PC-9 (cell line): ENCODE data around the gene CPNE7. TPM values are rescaled to one million over a fixed set of nuclear protein-coding genes. Genes with fewer than 3 reads are reported as not detected.

Experiments
- Bru-seq: library from RNA; stranded (reverse); fragments of 400-500 nt; gene quantifications from one replicate; lab custom pipeline; 2021; lab: Mats Ljungman, UMichigan
- BruChase-seq, 2 experiments: library from RNA; stranded (reverse); fragments of 400-500 nt; gene quantifications; one replicate each; lab custom pipeline; 2021; lab: Mats Ljungman, UMichigan
- BruUV-seq: library from RNA; stranded (reverse); fragments of 400-500 nt; replicated peaks from 2 replicates; lab custom pipeline; 2021; lab: Mats Ljungman, UMichigan
- CTCF ChIA-PET: fragments of 300-600 bp; sonication (Branson Sonifier 250); formaldehyde crosslinking; loops from one replicate; lab custom pipeline; 2022; ENCODE audit warnings: antibody characterized with exemption; lab: Charles Lee
- POLR2A ChIA-PET: fragments of 300-600 bp; sonication (Branson Sonifier 250); formaldehyde crosslinking; loops from one replicate; lab custom pipeline; 2022; ENCODE audit warnings: antibody characterized with exemption; ENCODE audit not compliant: unreplicated experiment; lab: Charles Lee
- DNase-seq, 2 experiments: peaks; one replicate each; pipeline versions ENCODE4 v3.0.0 to v3.0.0-alpha.2; 2015 to 2022; ENCODE audit warnings: mixed read lengths in 1 of 2
- H2AFZ ChIP-seq: fragments of 200-600 bp; sonication (generic); 2 replicates; pipeline ENCODE4 v1.8.1; 2017; ENCODE audit warnings: antibody characterized with exemption
- H3F3A ChIP-seq: fragments of 200-600 bp; sonication (generic); 2 replicates; pipeline ENCODE4 v1.8.1; 2017; ENCODE audit warnings: antibody characterized with exemption, mild to moderate bottlenecking, low read depth; ENCODE audit not compliant: insufficient read depth
- H3K27ac ChIP-seq: fragments of 200-600 bp; sonication (generic); 2 replicates; pipeline ENCODE4 v1.6.1; 2016; ENCODE audit warnings: mixed run types
- H3K27me3 ChIP-seq: fragments of 200-600 bp; sonication (generic); 2 replicates; pipeline ENCODE4 v1.6.1; 2016; ENCODE audit warnings: low read depth, mixed run types; ENCODE audit not compliant: insufficient read depth
- H3K36me3 ChIP-seq: fragments of 200-600 bp; sonication (generic); 2 replicates; pipeline ENCODE4 v1.6.1; 2016; ENCODE audit warnings: low read depth, mixed run types
- H3K4me1 ChIP-seq: fragments of 200-600 bp; sonication (generic); replicated peaks from 2 replicates; pipeline ENCODE4 v1.6.1; 2016; ENCODE audit warnings: mixed run types; ENCODE audit not compliant: insufficient read depth
- H3K4me2 ChIP-seq: fragments of 200-600 bp; sonication (generic); 2 replicates; pipeline ENCODE4 v1.6.1; 2017; ENCODE audit warnings: mixed run types
- H3K4me3 ChIP-seq: fragments of 200-600 bp; sonication (generic); 2 replicates; pipeline ENCODE4 v1.6.1; 2016; ENCODE audit warnings: mixed run types
- H3K79me2 ChIP-seq: fragments of 200-600 bp; sonication (generic); 2 replicates; pipeline ENCODE4 v1.6.1; 2017; ENCODE audit warnings: low read depth, mixed run types
- H3K9me2 ChIP-seq: fragments of 200-600 bp; sonication (generic); 2 replicates; pipeline ENCODE4 v1.8.1; 2017; ENCODE audit warnings: mild to moderate bottlenecking; ENCODE audit not compliant: insufficient read depth
- H3K9me3 ChIP-seq: fragments of 200-600 bp; sonication (generic); 2 replicates; pipeline ENCODE4 v1.8.1; 2016; ENCODE audit warnings: low read depth; ENCODE audit not compliant: insufficient read depth
- H4K20me1 ChIP-seq: fragments of 200-600 bp; sonication (generic); 2 replicates; pipeline ENCODE4 v1.8.1; 2017; ENCODE audit not compliant: insufficient read depth
- CTCF ChIP-seq: fragments of 200-600 bp; sonication (generic); conservative IDR thresholded peaks from 2 replicates; pipeline ENCODE4 v1.6.1; 2017; ENCODE audit warnings: mixed run types, antibody characterized with exemption, mild to moderate bottlenecking, moderate library complexity
- EZH2 ChIP-seq: fragments of 200-600 bp; sonication (generic); IDR thresholded peaks from 2 replicates; pipeline ENCODE4 v1.8.0; 2017; ENCODE audit warnings: antibody characterized with exemption, low read depth
- intact Hi-C: fragments of 100-400 bp; cut with micrococcal nuclease; formaldehyde crosslinking; loops from one replicate; pipeline ENCODE4 v1.10.0; 2022; ENCODE audit not compliant: unreplicated experiment
- long read RNA-seq: library from polyadenylated mRNA; stranded (forward); transcript quantifications from one replicate; pipeline ENCODE4 v2.0.0, GENCODE V29; 2022
- total RNA-seq: library from RNA; stranded (reverse); gene quantifications from 2 replicates; pipeline ENCODE4 v1.2.3, GENCODE V29; 2021

The CPNE7 gene
- total RNA-seq (19.5 and 27.8 TPM in 2 replicates), Bru-seq, nascent RNA (percentile 39 among the genes with signal in this experiment), BruChase-seq, experiment 1, labeled RNA remaining after a 2-hour chase (percentile 44 among the genes with signal in this experiment), BruChase-seq, experiment 2, labeled RNA remaining after a 6-hour chase (percentile 58 among the genes with signal in this experiment)
- long read RNA-seq, partial matches to known transcripts: 3 of 9 reads
- long read RNA-seq, other reads (novel, unspliced or antisense): 6 of 9 reads

GRCh38 chr16:89575247-89576152, at the start of gene CPNE7:
CPNE7 (plus strand) TSS chr16:89575758; CDS start chr16:89575898, 140 bp downstream.
- CTCF ChIA-PET: interaction anchor here (0.6 kb wide), 1 partner anchor 171 kb away, joined by 3 read pairs; no protein-coding TSS in a partner anchor
- peak within 1 kb of the TSS; percentile 81 for H2AFZ ChIP-seq
- no TSS peak for BruUV-seq

GRCh38 chr16:89529097-89529496, 46.5 kb upstream of the CPNE7 start:
- H3K36me3 ChIP-seq: 0 out of 2 replicates have a peak, but pooled peaks cover 5% of the 10 kb centered on the region
- no peaks in the 10 kb centered on the region for H3K9me3 ChIP-seq
- H3K27me3 ChIP-seq: no peaks in the 10 kb centered on the region
- peaks cover 12% of the 10 kb centered on the region for H4K20me1 ChIP-seq
- TF ChIP-seq CTCF (no peak), EZH2 (no peak)
- ChIA-PET POLR2A (interaction anchor here (0.6 kb wide), 1 partner anchor 1050 kb away, joined by 3 read pairs; no protein-coding TSS in a partner anchor), CTCF (no interaction called here)
- no TSS peak for BruUV-seq
- no peak overlapping the region for H3K4me3 ChIP-seq
- H3K9me2 ChIP-seq: no peaks in the 10 kb centered on the region
- intact Hi-C loops: no loop called here
- H3K4me2 ChIP-seq: no peak overlapping the region
- no peak for DNase-seq
- no peaks in the 10 kb centered on the region for H3F3A ChIP-seq
- H2AFZ ChIP-seq: no peak overlapping the region
- no peaks in the 10 kb centered on the region for H3K79me2 ChIP-seq
- no peak overlapping the region for H3K27ac ChIP-seq
- no peaks in the 10 kb centered on the region for H3K4me1 ChIP-seq

More at GRCh38 chr16:89575247-89576152, at the start of gene CPNE7:
- H3K4me1 ChIP-seq: peaks cover 7% of the 10 kb centered on the region; the same call in 1 of the 2 replicates
- intact Hi-C loops: no loop called here
- TF ChIP-seq CTCF: no peak
- H3K4me2 ChIP-seq: peak within 1 kb of the TSS; percentile 97
- H4K20me1 ChIP-seq: no peaks in the 10 kb centered on the region
- H3K9me3 ChIP-seq: no peaks in the 10 kb centered on the region
- H3K27me3 ChIP-seq: no peaks in the 10 kb centered on the region
- H3K4me3 ChIP-seq: peak within 1 kb of the TSS; percentile 78
- H3K36me3 ChIP-seq: peaks cover 6% of the 10 kb centered on the region; the same call in 1 of the 2 replicates
- peak in 1 of 2 experiments; percentile 28 for DNase-seq
- H3K79me2 ChIP-seq: peaks cover 9% of the 10 kb centered on the region; the same call in 1 of the 2 replicates
- H3K27ac ChIP-seq: no peak within 1 kb of the TSS
- peaks cover 28% of the 10 kb centered on the region for H3F3A ChIP-seq
- POLR2A ChIA-PET: no interaction called here
- H3K9me2 ChIP-seq: no peaks in the 10 kb centered on the region
